NB4 (cell line): Measurements from ENCODE around the gene TEDDM1.

Experiments used
- DNase-seq: peaks from one replicate; pipeline ENCODE4 v3.0.0; 2010; ENCODE audit warnings: low read depth
- H3K4me3 ChIP-seq: one replicate; pipeline ENCODE4 v1.5.1; 2011; ENCODE audit warnings: mild to moderate bottlenecking, low read depth, low read length, moderate library complexity
- MYC ChIP-seq: IDR thresholded peaks from 2 replicates; pipeline ENCODE4 v1.6.1; 2011; ENCODE audit warnings: low read depth, low read length
- POLR2A ChIP-seq: IDR thresholded peaks from 2 replicates; pipeline ENCODE4 v1.6.1; 2011; ENCODE audit warnings: mild to moderate bottlenecking; ENCODE audit not compliant: insufficient read length; ENCODE audit errors: extremely low read depth
- TF ChIP-seq, protein P1 (sequence below): IDR thresholded peaks from one replicate; pipeline ENCODE4 v1.5.1; 2012; ENCODE audit warnings: low read depth, low read length
- TF ChIP-seq, protein P2 (sequence below): IDR thresholded peaks from 2 replicates; pipeline ENCODE4 v1.6.1; 2011; ENCODE audit warnings: low read depth, low read length

The TEDDM1 gene

DNA sequence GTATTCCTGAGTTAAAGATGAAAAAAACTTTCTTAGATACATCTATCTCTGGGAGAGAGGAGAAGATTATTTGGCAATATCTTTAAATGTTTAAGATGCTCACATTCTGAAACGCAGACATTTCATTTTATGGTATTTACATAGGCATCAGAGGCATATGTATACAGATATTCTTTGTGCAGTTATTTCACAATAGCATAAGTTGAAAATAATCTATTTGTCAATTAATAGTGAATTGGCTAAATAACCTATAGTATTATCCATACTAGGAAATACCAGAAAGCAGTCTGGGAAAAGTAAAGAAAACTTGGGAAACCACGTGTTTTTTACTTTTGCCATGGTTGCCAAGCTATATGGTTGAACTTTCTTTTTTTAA lies 44.8 kb downstream of the TEDDM1 start:
- no peak overlapping the region for H3K4me3 ChIP-seq
- TF ChIP-seq, protein P1, sequence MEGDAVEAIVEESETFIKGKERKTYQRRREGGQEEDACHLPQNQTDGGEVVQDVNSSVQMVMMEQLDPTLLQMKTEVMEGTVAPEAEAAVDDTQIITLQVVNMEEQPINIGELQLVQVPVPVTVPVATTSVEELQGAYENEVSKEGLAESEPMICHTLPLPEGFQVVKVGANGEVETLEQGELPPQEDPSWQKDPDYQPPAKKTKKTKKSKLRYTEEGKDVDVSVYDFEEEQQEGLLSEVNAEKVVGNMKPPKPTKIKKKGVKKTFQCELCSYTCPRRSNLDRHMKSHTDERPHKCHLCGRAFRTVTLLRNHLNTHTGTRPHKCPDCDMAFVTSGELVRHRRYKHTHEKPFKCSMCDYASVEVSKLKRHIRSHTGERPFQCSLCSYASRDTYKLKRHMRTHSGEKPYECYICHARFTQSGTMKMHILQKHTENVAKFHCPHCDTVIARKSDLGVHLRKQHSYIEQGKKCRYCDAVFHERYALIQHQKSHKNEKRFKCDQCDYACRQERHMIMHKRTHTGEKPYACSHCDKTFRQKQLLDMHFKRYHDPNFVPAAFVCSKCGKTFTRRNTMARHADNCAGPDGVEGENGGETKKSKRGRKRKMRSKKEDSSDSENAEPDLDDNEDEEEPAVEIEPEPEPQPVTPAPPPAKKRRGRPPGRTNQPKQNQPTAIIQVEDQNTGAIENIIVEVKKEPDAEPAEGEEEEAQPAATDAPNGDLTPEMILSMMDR, result no peak
- no peak for TF ChIP-seq POLR2A
- TF ChIP-seq, protein P2, sequence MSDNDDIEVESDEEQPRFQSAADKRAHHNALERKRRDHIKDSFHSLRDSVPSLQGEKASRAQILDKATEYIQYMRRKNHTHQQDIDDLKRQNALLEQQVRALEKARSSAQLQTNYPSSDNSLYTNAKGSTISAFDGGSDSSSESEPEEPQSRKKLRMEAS, result no peak
- no peak for TF ChIP-seq MYC
- no peak for DNase-seq

DNA sequence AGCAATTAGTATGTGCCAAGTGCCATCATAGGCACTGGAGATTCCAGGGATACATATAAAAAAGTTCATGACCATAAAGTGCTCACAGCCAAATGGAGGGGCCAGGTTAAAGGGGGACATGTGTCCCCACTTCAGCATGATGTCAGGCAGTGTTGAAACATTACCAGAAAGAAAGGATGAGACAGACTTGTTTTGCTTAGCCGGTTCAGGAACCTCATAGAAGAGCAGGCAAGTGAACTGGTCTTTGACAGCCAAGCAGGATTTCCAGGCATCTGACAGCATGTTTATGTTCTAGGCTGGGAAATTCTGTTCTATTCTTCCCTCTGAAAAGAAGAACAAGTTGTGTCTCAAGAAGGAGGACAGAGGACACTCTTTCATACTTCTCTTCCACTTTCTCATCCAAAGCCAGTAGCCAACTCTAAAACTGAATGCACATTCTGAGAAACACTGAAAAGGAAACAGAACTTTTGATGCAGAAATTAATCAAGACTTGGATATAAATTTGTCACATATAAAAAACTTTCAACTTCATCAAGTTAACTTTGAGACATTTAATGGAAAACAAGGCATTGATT lies 48.6 kb downstream of the TEDDM1 start:
- TF ChIP-seq, protein P1, result no peak
- TF ChIP-seq, protein P2, result no peak
- no peak for TF ChIP-seq POLR2A
- no peak for DNase-seq
- H3K4me3 ChIP-seq, result no peak overlapping the region

DNA sequence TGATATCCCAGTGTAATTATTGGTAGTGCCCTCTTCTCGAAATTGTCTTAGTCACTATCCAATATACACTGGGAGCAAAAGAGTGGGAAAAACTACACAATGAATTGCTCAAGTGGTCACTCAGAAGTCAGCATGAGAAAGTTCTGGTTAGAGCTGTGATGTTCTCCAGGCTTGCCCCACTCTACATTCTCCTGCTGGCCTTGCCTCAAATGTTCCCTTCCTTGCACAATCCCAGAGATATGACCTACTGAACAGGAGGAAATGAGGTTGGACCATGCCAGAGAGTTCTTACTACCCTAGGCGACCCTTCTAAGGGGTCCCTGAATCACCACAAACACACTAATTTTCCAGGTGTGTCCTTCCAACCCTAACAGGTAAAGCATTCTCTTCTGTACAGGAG lies 49.6 kb downstream of the TEDDM1 start:
- no peak for DNase-seq
- TF ChIP-seq, protein P1, result no peak
- TF ChIP-seq MYC (no peak), POLR2A (no peak)
- TF ChIP-seq, protein P2, result no peak
- H3K4me3 ChIP-seq, result no peak overlapping the region

- DNase-seq, result no peak
- no peak overlapping the region for H3K4me3 ChIP-seq
- no peak for TF ChIP-seq MYC
- TF ChIP-seq POLR2A, result no peak
- TF ChIP-seq, protein P2, result no peak
- TF ChIP-seq, protein P1, result no peak
Measured at GRCh38 chr1:182348961-182349747, 51.3 kb downstream of the TEDDM1 start.
